ENCODE measurements around the gene ADGRE3. TPM values are rescaled to one million over a fixed set of nuclear protein-coding genes. Genes with fewer than 3 reads are reported as not detected.

Gene ADGRE3
- total and polyA plus RNA-seq, 2 donors (not counting 1 experiment from before 2014, with no cell fraction given) = 0.17 to 0.46 TPM

DNA sequence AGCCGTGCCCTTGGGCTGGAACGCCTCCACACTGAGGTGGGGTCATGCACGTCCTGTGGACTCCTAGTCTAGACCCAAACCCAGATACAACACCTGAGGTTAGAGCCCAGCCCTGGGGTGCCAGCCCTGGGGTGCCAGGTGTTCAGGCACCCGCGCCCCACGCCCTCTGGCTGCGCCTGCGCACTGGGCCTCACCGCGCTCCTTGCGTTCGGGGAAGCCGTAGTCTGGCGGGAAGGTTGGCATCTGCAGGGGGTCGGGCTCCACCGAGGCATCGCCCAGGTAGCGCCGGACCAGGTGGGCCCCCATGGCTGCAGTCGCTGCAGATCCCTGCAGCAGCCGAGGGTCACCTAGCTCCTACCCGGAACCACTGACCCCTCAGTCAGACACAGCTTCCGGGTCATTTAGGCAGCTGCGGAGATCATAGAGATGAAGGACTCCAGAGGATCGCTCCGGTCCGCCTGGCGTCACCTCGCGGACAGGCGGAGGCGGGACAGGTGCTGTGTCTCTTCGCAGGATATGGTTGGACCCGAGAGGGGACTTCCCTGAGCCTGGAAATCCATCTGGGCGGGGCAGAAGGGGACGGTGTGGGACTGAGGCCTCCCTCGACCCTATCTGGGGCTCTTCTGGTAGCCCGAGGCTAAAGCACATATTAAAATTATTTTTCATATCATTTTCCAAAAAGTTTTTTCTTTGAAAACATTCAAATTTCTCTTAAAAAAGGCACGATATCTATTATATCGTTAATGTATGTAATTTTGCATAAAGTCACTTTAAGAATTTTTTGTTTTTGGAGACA, 102.8 kb downstream of the ADGRE3 start, which contains the start of gene NDUFB7:
NDUFB7 (minus strand) TSS at position 372 of the 796 bp plus-strand sequence; CDS start at position 306, 66 bp downstream.
- no peaks in the 10 kb centered on the region for H3K9me3 Mint-ChIP-seq (ENCODE audit: insufficient read depth)
- no peaks in the 10 kb centered on the region for H3K27me3 Mint-ChIP-seq
- H3K4me1 ChIP-seq (ENCODE audit: control insufficient read depth in 2 of 2, insufficient read depth in 2 of 2, low read length in 2 of 2) = peaks cover 29 to 46% of the 10 kb centered on the region in 2 donors
- peak within 1 kb of the TSS; percentile 80 for H2AFZ ChIP-seq (ENCODE audit: insufficient read depth, low read depth, low read length, poor library complexity, severe bottlenecking)
- peaks cover 0 to 14% of the 10 kb centered on the region in 2 experiments for H3K36me3 ChIP-seq (replicated peaks in 1 of 2; ENCODE audit: control extremely low read depth in 1 of 2, control insufficient read depth in 1 of 2, extremely low read depth in 1 of 2, insufficient read depth in 2 of 2, low read length in 1 of 2)
- ChIA-PET CTCF (interaction anchor here (0.9 to 13.4 kb wide), 9 partner anchors 15 to 842 kb away, joined by 3 to 681 read pairs (median 16); partner anchors contain the start of genes ADGRE3, DNAJB1 and ZNF333), POLR2A (interaction anchor here (0.7 to 5.1 kb wide), 3 partner anchors 42 to 575 kb away, joined by 3 to 90 read pairs (median 4); partner anchors contain the start of gene ZNF333)
- peak within 1 kb of the TSS; percentile 97 for H3K4me3 Mint-ChIP-seq
- ATAC-seq (ENCODE audit: low read depth) (peak; percentile 85), DNase-seq (peak; percentile 96)
- intact Hi-C loops (cut with micrococcal nuclease) = loop anchor here (1.0 to 10.0 kb wide), 6 partner anchors 43 to 553 kb away; partner anchors contain the start of genes DNAJB1 and TECR
- peak within 1 kb of the TSS; percentile 77 for H3K4me2 ChIP-seq (replicated peaks; ENCODE audit: low read depth, low read length, poor library complexity, severe bottlenecking)
- peak within 1 kb of the TSS; percentile 56 to 97 (median 93) for H3K4me3 ChIP-seq (ENCODE audit: control extremely low read depth in 1 of 5, extremely low read depth in 1 of 5, insufficient read depth in 1 of 5, low read depth in 2 of 5, low read length in 4 of 5)
- H3K9ac ChIP-seq (ENCODE audit: low read length) = peak within 1 kb of the TSS; percentile 73
- no peak for TF ChIP-seq EZH2 (IDR thresholded peaks at IDR 0.05; ENCODE audit: borderline replicate concordance, insufficient read depth, low read depth, low read length, poor library complexity, severe bottlenecking)
- TF ChIP-seq, protein P1, sequence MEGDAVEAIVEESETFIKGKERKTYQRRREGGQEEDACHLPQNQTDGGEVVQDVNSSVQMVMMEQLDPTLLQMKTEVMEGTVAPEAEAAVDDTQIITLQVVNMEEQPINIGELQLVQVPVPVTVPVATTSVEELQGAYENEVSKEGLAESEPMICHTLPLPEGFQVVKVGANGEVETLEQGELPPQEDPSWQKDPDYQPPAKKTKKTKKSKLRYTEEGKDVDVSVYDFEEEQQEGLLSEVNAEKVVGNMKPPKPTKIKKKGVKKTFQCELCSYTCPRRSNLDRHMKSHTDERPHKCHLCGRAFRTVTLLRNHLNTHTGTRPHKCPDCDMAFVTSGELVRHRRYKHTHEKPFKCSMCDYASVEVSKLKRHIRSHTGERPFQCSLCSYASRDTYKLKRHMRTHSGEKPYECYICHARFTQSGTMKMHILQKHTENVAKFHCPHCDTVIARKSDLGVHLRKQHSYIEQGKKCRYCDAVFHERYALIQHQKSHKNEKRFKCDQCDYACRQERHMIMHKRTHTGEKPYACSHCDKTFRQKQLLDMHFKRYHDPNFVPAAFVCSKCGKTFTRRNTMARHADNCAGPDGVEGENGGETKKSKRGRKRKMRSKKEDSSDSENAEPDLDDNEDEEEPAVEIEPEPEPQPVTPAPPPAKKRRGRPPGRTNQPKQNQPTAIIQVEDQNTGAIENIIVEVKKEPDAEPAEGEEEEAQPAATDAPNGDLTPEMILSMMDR (IDR thresholded peaks at IDR 0.05) = peak; percentile 85
- peak within 1 kb of the TSS; percentile 93 for H3K27ac Mint-ChIP-seq
- no peaks in the 10 kb centered on the region for H3K9me3 ChIP-seq (ENCODE audit: control extremely low read depth in 1 of 3, control insufficient read depth in 2 of 3, insufficient read depth in 1 of 3, low read length in 2 of 3)
- peak within 1 kb of the TSS; percentile 42 to 45 for H3K27ac ChIP-seq (ENCODE audit: low read length in 2 of 2)
- H3K79me2 ChIP-seq (ENCODE audit: control insufficient read depth, insufficient read depth, low read length) = peaks cover 35% of the 10 kb centered on the region
- H3K27me3 ChIP-seq (replicated peaks in 1 of 4; ENCODE audit: control extremely low read depth in 1 of 4, control insufficient read depth in 3 of 4, insufficient read depth in 4 of 4, low read length in 3 of 4) = no peaks in the 10 kb centered on the region
- H4K20me1 ChIP-seq (ENCODE audit: control insufficient read depth, insufficient read depth, low read length, poor library complexity, severe bottlenecking) = peaks cover 36% of the 10 kb centered on the region
- peaks cover 52% of the 10 kb centered on the region for H3K4me1 Mint-ChIP-seq
- 0% methylated on average over 33 of the region's 40 CpGs for WGBS (ENCODE audit: insufficient coverage)
